Kidney (tissue), 14 donors: ENCODE results near the gene MPRIP. TPM values are rescaled to one million over a fixed set of nuclear protein-coding genes. Genes with fewer than 3 reads are reported as not detected.
"Not testable (repeated sequence)": the region's sequence is repeated elsewhere in the genome, so short reads cannot be mapped to it uniquely, and the experiment has no call there.

Experiments used
- DNase-seq, 5 donors: peaks; one replicate each; pipeline ENCODE4 v3.0.0-alpha.2; 2013 to 2020
- FAIRE-seq: peaks from 2 replicates; lab custom pipeline; 2012; peaks lifted over from hg19 to GRCh38; lab: Jason Lieb, UNC
- H3K27ac ChIP-seq, 2 donors: one replicate each; pipeline ENCODE4 v1.7.0; 2013; ENCODE audit warnings: low read depth in 2 of 2, low read length in 2 of 2, inconsistent platforms in 1 of 2
- H3K27me3 ChIP-seq: one replicate; pipeline ENCODE4 v1.7.1; 2013; ENCODE audit warnings: low read length, inconsistent platforms; ENCODE audit not compliant: control insufficient read depth, insufficient read depth
- H3K36me3 ChIP-seq, 3 donors: one replicate each; pipeline versions ENCODE4 v1.7.0 to v1.7.1; 2013; ENCODE audit warnings: low read length in 3 of 3, control low read depth in 1 of 3, inconsistent platforms in 1 of 3; ENCODE audit not compliant: insufficient read depth in 3 of 3, control insufficient read depth in 2 of 3
- H3K4me1 ChIP-seq, 3 donors: one replicate each; pipeline versions ENCODE4 v1.7.0 to v1.7.1; 2013; ENCODE audit warnings: low read length in 3 of 3, inconsistent platforms in 1 of 3, low read depth in 1 of 3; ENCODE audit not compliant: control insufficient read depth in 2 of 3, insufficient read depth in 2 of 3
- H3K4me3 ChIP-seq, 3 donors: one replicate each; pipeline versions ENCODE4 v1.7.0 to v1.8.1; 2013; ENCODE audit warnings: low read length in 3 of 3, control low read depth in 1 of 3, inconsistent platforms in 1 of 3
- H3K9ac ChIP-seq, 3 donors: one replicate each; pipeline versions ENCODE4 v1.7.0 to v1.7.1; 2013; ENCODE audit warnings: low read length in 3 of 3, control low read depth in 1 of 3, inconsistent platforms in 1 of 3
- H3K9me3 ChIP-seq, 3 donors: one replicate each; pipeline versions ENCODE4 v1.7.0 to v1.7.1; 2013; ENCODE audit warnings: low read length in 3 of 3, control low read depth in 1 of 3, inconsistent platforms in 1 of 3; ENCODE audit not compliant: control insufficient read depth in 2 of 3, insufficient read depth in 1 of 3
- CTCF ChIP-seq: IDR thresholded peaks from 3 replicates; pipeline ENCODE4 v1.5.1; 2012; ENCODE audit warnings: mild to moderate bottlenecking, moderate library complexity, borderline replicate concordance; ENCODE audit not compliant: insufficient read depth; ENCODE audit errors: extremely low read depth
- intact Hi-C: fragments of 100-400 bp; cut with DNase I; formaldehyde crosslinking; loops from one replicate; pipeline ENCODE4 v1.11.1; 2022
- polyA plus RNA-seq: library from polyadenylated mRNA; stranded (reverse); fragments of 350-450 nt; fragmentation: Illumina TruSeq; extraction: RNeasy Lipid Tissue Mini Kit (QIAGEN cat#74804); gene quantifications from one replicate; pipeline ENCODE4 v1.2.3, GENCODE V29; 2014; ENCODE audit warnings: low read depth, low replicate concordance; ENCODE audit not compliant: insufficient read depth
- total RNA-seq: library from RNA; stranded (reverse); fragmentation: NEBNext Ultra II Directional; extraction: Animal tissue kit (Norgen Biotek cat#: 25700); gene quantifications from one replicate; pipeline ENCODE4 v1.2.1, GENCODE V29; 2021
- donor health status: control.
- donor health status: control.
- donor health status: control.
- donor health status: control.
- donor health status: control.
- donor health status: DM: yes; HTN: yes; CAD: no.
- donor health status: Normal renal cell carcinoma (clear cell type).

MPRIP gene
- total and polyA plus RNA-seq, 2 donors from 2014 or later = 120 to 250 TPM

- Histone ChIP-seq H3K4me1 (peaks cover 0 to 5% (median 0%) of the 10 kb centered on the region in 3 donors), H3K36me3 (peaks cover 2 to 64% (median 46%) of the 10 kb centered on the region in 3 donors), H3K27me3 (no peaks in the 10 kb centered on the region), H3K9ac (no peak overlapping the region), H3K4me3 (no peak overlapping the region), H3K27ac (no peak overlapping the region), H3K9me3 (no peaks in the 10 kb centered on the region)
- DNase-seq (no peak), FAIRE-seq (no peak)
- intact Hi-C loops = no loop called here
- TF ChIP-seq CTCF = no peak
Observed at GRCh38 chr17:17156107-17156506, 113.8 kb downstream of the MPRIP start.

- no peak overlapping the region for H3K9ac ChIP-seq
- peaks cover 0 to 5% (median 0%) of the 10 kb centered on the region in 3 donors for H3K4me1 ChIP-seq
- no peaks in the 10 kb centered on the region for H3K27me3 ChIP-seq
- DNase-seq = no peak
- no peak overlapping the region for H3K27ac ChIP-seq
- FAIRE-seq = no peak
- peaks cover 2 to 60% (median 47%) of the 10 kb centered on the region in 3 donors for H3K36me3 ChIP-seq
- intact Hi-C loops = no loop called here
- no peak for TF ChIP-seq CTCF
- H3K4me3 ChIP-seq = no peak overlapping the region
- H3K9me3 ChIP-seq = no peaks in the 10 kb centered on the region
Observed at GRCh38 chr17:17156511-17156910, 114.3 kb downstream of the MPRIP start.

GRCh38 chr17:17157041-17157440 lies 114.8 kb downstream of the MPRIP start:
- H3K36me3 ChIP-seq = peaks cover 2 to 65% (median 52%) of the 10 kb centered on the region in 3 donors
- no peak for FAIRE-seq
- H3K9ac ChIP-seq = no peak overlapping the region

GRCh38 chr17:17158506-17158905 lies 116.2 kb downstream of the MPRIP start:
- H3K9me3 ChIP-seq, H3K4me3 ChIP-seq, H3K9ac ChIP-seq, H3K4me1 ChIP-seq, FAIRE-seq, H3K27me3 ChIP-seq, DNase-seq, intact Hi-C loops, H3K27ac ChIP-seq: not testable (repeated sequence)
- peaks cover 2 to 65% (median 58%) of the 10 kb centered on the region in 3 donors for H3K36me3 ChIP-seq

More at GRCh38 chr17:17157041-17157440, 114.8 kb downstream of the MPRIP start:
- no peak for DNase-seq
- H3K27me3 ChIP-seq = no peaks in the 10 kb centered on the region
- no peaks in the 10 kb centered on the region for H3K9me3 ChIP-seq
- H3K4me3 ChIP-seq = no peak overlapping the region
- H3K4me1 ChIP-seq = peaks cover 0 to 2% (median 0%) of the 10 kb centered on the region in 3 donors
- H3K27ac ChIP-seq = no peak overlapping the region
- intact Hi-C loops = no loop called here
- no peak for TF ChIP-seq CTCF
